GM19238 (cell line): ENCODE results near the gene DMRT2.

Source experiments
- DNase-seq: peaks from one replicate; pipeline ENCODE4 v3.0.0; 2011; ENCODE audit warnings: low spot score; ENCODE audit not compliant: insufficient read length

DMRT2 gene

DNA sequence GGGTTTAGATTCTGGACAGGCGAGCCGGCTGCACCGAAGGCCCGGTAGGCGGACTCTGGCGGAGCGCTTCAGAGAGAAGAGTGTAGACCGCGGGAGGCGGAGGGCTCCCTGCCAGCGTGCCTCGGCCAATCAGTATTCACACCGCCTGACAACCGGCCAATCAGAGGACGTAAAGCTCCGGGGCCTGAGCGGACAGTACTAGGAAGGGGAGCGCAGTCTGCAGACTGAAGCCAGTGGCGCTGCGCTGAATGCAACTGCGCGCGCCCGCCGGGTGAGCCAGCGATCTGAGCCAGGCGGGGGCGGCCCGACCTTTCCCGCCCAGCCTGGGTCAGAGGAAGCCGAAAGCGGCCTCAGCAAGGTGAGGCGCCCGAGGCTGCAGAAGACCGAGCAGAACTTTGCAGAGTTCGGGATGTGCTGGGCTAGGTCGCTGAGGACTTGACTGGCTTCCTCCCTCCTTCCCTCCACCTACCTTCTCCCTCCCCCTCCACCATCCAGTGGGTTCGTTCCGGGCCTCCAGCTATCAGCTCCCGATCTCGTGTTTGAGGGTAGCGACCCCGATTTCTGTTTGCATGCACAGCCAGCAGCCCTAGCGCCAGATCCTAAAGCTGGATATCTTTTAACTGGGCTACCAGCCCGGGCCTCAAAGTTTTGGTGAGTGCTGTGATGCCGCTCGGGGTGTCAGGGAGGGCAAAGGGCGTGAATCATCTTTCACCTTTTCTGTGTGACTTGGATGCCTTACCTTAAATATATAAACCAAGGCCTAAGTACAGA is at the start of gene DMRT2:
DMRT2 (plus strand) TSS at position 233 of the 771 bp plus-strand sequence. CDS start 1,257 bp downstream, outside the sequence.
- DNase-seq = no peak

- no peak for DNase-seq
Measured at GRCh38 chr9:1001838-1002237, 48.3 kb upstream of the DMRT2 start.

- no peak for DNase-seq
Measured at GRCh38 chr9:1002678-1003077, 47.5 kb upstream of the DMRT2 start.

DNA sequence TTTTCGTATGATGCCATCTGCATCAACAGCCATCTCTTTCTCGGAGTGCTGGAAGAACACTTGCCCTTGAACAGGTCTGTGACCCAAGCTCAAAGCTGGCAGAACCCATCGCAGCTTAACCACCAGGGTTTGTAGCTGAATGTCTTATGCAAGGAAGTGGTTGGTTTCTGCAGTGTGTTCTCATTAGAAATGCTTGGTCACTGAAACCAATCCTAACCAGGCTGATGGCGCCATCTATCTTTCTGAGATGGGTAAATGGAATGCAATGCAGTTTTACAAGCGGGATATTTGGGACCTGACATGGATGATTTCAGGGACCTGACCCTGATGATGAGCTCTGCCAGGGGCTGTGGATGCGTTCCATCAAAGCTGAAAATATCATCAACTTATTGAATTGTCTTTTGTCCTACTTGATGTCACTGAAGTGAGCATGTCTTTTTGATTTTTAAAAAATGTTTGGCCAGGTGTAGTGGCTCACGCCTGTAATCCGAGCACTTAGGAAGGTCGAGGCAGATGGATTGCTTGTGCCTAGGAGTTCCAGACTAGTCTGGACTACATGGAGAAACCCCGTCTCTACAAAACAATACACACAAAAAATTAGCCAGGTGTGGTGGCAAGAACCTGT is 45.0 kb upstream of the DMRT2 start:
- no peak for DNase-seq

DNA sequence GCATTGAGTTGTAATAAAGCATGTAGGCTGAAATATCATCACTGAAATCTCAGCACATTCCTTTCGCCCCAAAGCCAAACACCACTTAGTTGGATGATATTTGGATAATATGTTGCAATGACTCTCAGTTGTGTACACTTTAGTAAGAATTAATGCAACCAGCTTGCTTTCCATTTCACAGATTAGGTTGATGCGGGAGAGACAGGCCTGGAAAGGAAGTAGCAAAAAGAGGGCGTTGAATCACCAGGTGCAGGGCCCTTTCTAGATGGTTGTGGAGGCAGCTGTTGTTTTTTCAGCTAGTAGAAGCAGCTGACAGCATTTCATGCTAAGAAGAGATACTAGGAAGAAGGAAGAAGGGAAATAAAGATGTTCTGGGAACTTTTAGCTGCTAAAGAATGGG is 42.8 kb upstream of the DMRT2 start:
- DNase-seq = no peak

- DNase-seq = no peak
Measured at GRCh38 chr9:1008216-1008615, 41.9 kb upstream of the DMRT2 start.

DNA sequence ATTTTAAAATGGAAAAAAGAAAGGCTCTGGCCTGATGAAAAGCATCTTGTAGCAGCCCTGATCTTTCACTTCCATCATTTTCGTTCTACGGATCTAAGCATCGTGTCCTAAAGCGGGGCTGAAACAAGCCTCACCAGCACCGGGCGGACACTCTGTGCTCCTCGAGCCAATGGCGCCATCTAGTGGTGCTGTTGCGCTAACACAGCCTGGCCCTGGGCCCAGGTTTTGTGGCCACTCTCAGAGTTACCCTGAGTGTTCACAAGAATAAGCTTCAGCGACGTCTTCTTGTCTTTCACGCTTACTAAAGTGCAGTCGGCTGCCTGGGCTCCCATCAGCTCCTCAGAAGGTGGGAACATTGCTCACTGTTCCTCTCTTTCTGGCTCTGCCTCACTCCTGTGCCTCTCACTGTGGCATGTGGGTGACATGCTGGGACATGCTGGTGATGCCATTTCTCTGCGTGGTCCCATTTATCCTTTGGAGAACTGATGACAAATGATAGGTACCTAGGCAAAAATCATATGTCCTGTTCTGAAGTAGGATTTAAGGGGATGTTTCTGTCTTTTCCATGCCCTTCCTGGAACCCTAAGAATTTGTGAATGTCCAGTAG is 41.0 kb upstream of the DMRT2 start:
- DNase-seq = peak; percentile 40

DNA sequence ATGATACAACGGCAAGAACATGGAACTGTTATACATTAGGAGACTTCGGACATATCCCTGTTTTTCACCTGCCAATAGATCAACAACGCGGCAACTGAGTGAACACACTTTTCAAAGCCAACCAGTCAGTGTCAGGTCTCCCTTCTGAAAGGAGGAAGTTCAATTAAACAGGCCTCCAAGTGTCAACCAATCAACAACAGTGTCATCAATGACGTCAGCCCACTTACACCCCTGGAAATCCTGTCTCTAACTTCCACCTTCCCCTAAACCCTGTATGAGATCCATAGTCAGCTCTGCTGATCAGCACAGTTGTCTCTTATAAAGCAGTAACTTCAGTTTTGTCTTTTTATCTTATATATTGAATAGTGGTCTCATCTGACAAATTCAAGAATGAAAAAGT is 37.1 kb upstream of the DMRT2 start:
- no peak for DNase-seq

- DNase-seq = no peak
Measured at GRCh38 chr9:1014225-1014624, 35.9 kb upstream of the DMRT2 start.

DNA sequence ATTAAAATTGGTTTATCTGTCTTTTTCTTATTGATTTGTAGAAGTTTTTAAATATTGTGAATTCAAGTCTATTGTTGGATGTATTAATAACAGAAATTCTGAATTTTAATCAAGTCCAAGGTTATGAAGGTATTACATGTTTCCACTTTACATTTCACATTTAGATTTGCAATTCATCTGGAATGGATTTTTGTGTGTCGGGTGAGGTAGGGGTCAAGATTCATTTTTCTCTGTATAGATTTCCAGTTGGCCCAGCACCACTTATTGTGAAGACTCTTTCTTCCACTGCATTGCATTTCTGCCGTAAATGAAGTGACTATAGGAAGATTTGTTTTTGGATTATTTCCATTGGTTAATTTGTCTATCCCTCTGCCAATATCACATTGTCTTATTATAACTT is 35.5 kb upstream of the DMRT2 start:
- DNase-seq = no peak

- no peak for DNase-seq
Measured at GRCh38 chr9:1018121-1018520, 32.0 kb upstream of the DMRT2 start.

GRCh38 chr9:1024112-1024511 is 26.0 kb upstream of the DMRT2 start:
- DNase-seq = no peak

DNA sequence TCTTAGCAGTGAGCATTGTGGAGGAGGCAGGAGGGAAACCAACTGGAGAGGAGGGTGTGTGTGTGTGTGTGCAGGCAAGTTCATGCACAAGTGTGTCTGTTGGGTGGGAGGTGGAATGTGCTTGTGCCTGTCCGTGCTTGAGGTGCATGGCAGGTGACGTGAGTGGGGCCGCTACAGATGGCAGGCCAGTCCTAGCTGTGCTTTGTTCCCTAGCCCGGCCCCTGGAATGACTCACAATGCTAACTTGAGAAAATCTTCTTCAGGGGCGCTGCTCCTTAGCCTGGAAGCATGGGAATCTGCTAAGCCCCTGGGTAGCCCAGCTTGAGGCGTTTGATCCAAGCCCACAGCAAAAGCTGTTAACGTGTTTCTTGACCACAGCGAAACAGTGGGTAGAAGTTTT is 25.0 kb upstream of the DMRT2 start:
- no peak for DNase-seq

DNA sequence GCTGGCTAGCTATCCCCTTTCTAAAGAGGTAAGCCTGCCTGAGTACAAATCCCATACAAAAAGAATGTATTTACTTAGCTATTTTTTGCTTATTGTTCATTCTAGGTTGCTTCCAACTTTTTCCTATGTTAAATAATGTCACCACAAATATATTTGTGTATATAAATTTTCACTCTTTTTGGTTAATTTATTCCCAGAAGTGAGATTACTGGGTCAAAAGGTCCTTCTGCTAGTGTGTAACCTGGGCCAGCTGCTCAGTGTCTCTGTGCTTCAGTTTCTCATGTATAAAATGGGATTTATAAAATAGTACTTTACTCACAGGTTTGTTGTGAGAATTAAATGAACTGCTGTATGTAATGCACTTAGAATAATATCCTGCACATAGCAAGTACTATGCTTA is 23.9 kb upstream of the DMRT2 start:
- DNase-seq = no peak

DNA sequence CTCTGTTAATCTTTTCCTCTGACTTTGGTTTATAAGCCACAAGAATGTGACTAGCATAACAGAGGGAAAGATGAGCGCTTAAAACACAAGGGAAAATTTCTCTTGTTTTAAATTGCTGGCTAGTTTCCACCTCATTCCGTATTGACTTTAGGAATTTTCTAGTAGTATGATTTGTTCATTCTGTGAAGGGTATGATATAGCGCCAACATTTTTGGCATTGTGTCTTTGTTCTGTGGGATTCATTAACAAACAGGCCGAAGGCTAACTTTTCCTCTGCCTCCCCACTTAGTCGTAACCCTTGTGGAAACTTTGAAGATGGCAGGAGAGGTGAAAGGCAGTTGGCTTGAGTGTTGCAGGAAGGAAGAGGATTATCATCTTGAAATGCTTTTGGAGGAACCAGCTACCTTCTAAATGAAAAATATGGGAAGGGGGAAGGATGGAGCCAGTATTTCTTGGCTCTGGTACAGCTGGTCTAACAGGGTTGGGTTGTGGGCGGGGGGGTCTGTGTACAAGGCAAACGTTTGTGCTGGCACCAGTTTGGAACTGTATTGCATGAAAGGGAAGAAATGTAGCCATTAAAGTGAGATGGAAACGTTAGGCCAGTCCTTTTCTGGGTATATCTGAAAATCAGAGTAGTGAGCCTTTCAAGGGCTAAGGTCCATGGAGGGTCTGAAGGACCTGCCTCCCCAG is 21.5 kb upstream of the DMRT2 start:
- DNase-seq = no peak

DNA sequence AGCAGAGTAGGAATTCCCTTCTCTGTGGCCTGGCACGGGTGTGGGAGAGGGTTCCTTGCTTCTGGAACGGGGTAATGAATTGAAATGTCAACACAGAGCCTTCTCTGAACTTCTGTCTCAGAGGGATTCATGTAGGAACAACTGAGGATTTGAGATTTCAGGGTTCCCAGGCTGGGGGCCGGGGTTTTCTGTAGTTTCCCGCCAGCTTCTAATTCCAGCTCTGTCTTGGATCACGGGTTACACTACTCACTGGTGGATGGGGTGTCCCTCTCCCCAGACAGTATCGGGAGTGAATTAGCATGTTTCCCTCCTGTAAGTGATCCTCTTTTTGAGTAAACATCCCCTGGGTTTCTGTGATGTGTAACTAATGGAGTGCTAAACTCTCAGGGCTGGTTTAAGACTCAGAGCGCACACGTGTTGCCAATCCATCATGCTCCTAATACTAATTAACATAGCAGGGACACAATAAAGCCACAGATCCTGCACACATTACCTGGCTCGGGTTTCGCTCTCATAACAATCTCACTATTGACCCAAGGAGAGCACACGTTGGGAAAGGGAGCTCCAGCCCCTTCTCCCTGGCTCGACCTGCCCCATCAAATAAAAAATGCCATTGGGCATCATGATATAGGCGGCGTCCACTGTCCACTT is 18.1 kb upstream of the DMRT2 start:
- no peak for DNase-seq

GRCh38 chr9:1034271-1034670 is 15.9 kb upstream of the DMRT2 start:
- DNase-seq = no peak

DNA sequence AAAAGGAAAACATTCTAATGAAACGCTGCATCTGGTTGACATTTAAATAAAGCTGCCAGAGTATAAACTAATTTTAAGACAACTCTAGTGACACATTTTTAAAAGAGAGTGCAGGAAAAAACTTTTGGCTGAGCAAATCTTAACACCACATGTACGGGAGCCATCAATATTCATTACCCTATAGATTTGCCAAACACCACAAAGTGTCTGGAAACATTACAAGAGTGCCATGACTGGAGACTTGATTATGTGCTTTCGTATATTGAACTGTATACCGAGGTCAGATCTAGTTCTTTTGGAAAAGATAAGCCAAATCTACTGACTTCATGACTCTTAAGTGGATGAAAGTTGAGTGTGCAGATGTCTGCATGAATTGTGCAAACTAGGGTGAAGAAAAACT is 10.6 kb upstream of the DMRT2 start:
- DNase-seq = no peak

GRCh38 chr9:1042466-1042865 is 7.7 kb upstream of the DMRT2 start:
- DNase-seq = no peak

GRCh38 chr9:1044643-1045042 is 5.5 kb upstream of the DMRT2 start:
- DNase-seq = no peak
